Hair follicular keratinocyte (primary cell): ENCODE results near the gene PDCD1LG2. TPM values are rescaled to one million over a fixed set of nuclear protein-coding genes. Genes with fewer than 3 reads are reported as not detected.

Source experiments
- total RNA-seq: library from RNA; depleted of rRNA; stranded (reverse); fragments of >200 nt; gene quantifications from 2 replicates; pipeline ENCODE4 v1.2.3, GENCODE V29; 2015

PDCD1LG2 gene
- 10.8 and 13.5 TPM in 2 replicates for total RNA-seq

DNA sequence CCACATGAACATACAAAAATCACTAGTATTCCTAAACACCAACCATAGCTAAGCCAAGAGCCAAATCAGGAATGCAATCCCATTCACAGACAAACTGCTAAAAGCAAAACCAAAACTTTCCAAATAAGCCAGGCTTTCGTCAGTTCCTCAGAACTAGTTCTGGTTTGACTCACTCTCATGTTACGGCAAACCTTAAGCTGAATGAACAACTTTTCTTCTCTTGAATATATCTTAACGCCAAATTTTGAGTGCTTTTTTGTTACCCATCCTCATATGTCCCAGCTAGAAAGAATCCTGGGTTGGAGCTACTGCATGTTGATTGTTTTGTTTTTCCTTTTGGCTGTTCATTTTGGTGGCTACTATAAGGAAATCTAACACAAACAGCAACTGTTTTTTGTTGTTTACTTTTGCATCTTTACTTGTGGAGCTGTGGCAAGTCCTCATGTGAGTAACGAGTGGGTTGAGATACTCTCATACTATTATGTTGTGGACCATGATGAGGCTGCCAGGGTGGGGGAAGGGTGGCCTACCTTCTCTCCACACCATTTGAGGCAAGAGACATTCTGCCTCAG, at the start of gene PDCD1LG2:
Gene PDCD1LG2 (plus strand): TSS at position 172 of the 572 bp plus-strand sequence. CDS start 12,016 bp downstream, outside the sequence.

Other genes starting within 250 kb of the PDCD1LG2 start
- gene RLN2, start 205.8 kb upstream of the PDCD1LG2 start, total RNA-seq: 0.15 TPM in 1 of 2 replicates, not detected in the other
- gene RLN1, start 170.7 kb upstream of the PDCD1LG2 start, total RNA-seq: 0.42 TPM in 1 of 2 replicates, not detected in the other
- 72.7 and 72.8 TPM in 2 replicates for gene PLGRKT, start 72.6 kb upstream of the PDCD1LG2 start, total RNA-seq
- 10.7 and 12.0 TPM in 2 replicates for gene CD274, start 60.0 kb upstream of the PDCD1LG2 start, total RNA-seq
- 11.8 TPM in 2 replicates for gene RIC1, start 118.6 kb downstream of the PDCD1LG2 start, total RNA-seq